ENCODE results near the gene NHS. TPM values are rescaled to one million over a fixed set of nuclear protein-coding genes. Genes with fewer than 3 reads are reported as not detected.

NHS gene
- total RNA-seq, 6 experiments from 2014 or later, result 2.8 to 6.1 (median 4.9) TPM

DNA sequence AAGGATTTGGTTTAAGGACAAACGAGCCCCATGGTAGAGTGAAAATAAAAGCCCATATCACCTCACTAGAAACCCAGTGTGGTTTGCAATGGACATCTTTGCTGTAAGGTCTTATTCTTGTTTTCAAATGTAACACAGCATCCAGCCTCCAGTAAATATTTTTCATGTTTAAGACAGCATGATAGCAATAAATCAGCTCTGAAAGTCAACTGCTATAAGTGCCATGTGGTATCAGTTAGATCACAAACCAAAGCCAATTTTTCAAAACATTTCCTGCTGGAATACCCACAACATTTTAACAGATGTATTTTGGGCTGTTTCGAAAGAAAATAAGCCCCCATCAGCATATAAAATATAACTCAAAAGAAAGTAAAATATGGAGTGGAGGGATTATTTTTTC lies 338.3 kb downstream of the NHS start:
- TF ChIP-seq, protein P1, sequence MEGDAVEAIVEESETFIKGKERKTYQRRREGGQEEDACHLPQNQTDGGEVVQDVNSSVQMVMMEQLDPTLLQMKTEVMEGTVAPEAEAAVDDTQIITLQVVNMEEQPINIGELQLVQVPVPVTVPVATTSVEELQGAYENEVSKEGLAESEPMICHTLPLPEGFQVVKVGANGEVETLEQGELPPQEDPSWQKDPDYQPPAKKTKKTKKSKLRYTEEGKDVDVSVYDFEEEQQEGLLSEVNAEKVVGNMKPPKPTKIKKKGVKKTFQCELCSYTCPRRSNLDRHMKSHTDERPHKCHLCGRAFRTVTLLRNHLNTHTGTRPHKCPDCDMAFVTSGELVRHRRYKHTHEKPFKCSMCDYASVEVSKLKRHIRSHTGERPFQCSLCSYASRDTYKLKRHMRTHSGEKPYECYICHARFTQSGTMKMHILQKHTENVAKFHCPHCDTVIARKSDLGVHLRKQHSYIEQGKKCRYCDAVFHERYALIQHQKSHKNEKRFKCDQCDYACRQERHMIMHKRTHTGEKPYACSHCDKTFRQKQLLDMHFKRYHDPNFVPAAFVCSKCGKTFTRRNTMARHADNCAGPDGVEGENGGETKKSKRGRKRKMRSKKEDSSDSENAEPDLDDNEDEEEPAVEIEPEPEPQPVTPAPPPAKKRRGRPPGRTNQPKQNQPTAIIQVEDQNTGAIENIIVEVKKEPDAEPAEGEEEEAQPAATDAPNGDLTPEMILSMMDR (IDR thresholded peaks at IDR 0.05), result no peak
- H3K27ac Mint-ChIP-seq, result no peak overlapping the region
- H3K27me3 Mint-ChIP-seq (ENCODE audit: insufficient read depth), result no peaks in the 10 kb centered on the region
- no peaks in the 10 kb centered on the region for H3K4me1 Mint-ChIP-seq (ENCODE audit: low read depth)
- DNase-seq, result no peak
- no peak overlapping the region for H3K4me3 Mint-ChIP-seq
- no peaks in the 10 kb centered on the region for H3K36me3 Mint-ChIP-seq (ENCODE audit: low read depth)
- H3K9me3 Mint-ChIP-seq, result no peaks in the 10 kb centered on the region

DNA sequence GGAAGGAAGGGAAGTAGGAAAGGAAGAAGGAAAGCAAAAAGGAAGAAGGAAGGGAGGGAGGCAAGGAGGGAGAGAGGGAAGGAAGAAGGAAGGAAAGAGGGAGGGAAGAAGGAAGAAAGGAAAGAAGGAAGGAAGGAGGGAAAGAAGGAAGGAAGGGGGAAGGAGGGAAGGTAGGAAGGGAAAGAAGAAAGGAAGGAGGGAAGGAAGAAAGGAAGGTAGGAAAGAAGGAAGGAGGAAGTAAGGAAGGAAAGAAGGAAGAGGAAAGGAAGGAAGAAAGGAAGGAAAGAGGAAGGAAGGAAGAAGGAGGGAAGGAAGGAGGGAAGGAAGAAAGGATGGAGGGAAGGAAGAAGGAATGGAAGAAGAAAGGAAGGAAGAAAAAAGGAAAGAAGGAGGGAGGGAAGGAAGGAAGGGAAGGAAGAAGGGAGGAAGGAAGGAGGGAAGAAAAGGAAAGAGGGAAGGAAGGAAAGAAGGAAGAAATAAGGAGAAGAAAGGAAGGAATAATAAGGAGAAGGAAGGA lies 343.7 kb downstream of the NHS start:
- Mint-ChIP-seq H3K4me1 (ENCODE audit: low read depth) (no peaks in the 10 kb centered on the region), H3K4me3 (no peak overlapping the region), H3K27ac (no peak overlapping the region), H3K27me3 (ENCODE audit: insufficient read depth) (no peaks in the 10 kb centered on the region; the same call in 1 of the 2 replicates), H3K9me3 (no peaks in the 10 kb centered on the region), H3K36me3 (ENCODE audit: low read depth) (no peaks in the 10 kb centered on the region)
- TF ChIP-seq, protein P1 (IDR thresholded peaks at IDR 0.05), result no peak
- DNase-seq, result no peak

DNA sequence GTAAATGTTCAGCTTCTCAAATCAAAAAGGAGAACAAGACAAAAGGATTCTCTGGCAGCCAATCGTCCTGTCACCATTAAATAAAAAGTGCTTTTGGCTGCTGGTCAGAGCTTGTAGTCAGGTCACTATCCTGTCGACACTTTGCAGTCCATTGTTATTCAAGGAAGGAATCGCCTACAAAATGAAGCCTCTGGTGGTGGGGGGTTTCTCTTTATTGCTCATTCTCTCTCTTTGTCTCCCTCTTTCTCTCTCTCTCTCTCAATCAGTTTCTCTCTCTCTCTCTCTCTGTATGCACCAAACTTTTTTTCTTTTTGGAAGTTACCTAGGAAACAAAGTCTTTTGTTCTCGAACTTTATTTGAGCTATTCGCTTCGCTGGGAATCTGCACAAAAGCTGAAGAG lies 344.7 kb downstream of the NHS start:
- H3K27ac Mint-ChIP-seq, result no peak overlapping the region
- H3K9me3 Mint-ChIP-seq, result no peaks in the 10 kb centered on the region
- no peaks in the 10 kb centered on the region for H3K4me1 Mint-ChIP-seq (ENCODE audit: low read depth)
- no peaks in the 10 kb centered on the region; the same call in 1 of the 2 replicates for H3K27me3 Mint-ChIP-seq (ENCODE audit: insufficient read depth)
- H3K36me3 Mint-ChIP-seq (ENCODE audit: low read depth), result no peaks in the 10 kb centered on the region
- no peak for DNase-seq
- H3K4me3 Mint-ChIP-seq, result no peak overlapping the region
- TF ChIP-seq, protein P1 (IDR thresholded peaks at IDR 0.05), result no peak

DNA sequence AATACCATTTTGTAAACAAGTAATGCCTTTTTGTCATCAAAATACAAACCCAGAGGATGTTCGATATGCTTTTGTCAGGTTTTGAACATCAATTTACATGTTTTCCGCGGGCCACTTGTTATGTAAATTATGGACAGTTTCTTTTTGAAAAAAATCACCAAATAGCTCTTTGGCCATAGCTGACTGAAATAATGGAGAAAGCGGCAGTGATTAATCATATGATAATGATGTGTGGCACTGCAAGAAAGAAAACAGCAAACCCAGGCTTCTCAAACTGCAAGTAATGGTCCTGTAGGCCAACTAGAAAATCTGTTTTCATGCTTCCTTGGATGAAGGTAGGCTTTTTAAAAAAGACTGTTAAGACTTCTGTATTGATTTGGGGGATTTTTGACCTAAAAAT lies 346.7 kb downstream of the NHS start:
- no peaks in the 10 kb centered on the region for H3K36me3 Mint-ChIP-seq (ENCODE audit: low read depth)
- H3K4me1 Mint-ChIP-seq (ENCODE audit: low read depth), result 0 out of 2 replicates have a peak, but pooled peaks cover 5% of the 10 kb centered on the region
- no peak overlapping the region for H3K4me3 Mint-ChIP-seq
- no peaks in the 10 kb centered on the region; the same call in 1 of the 2 replicates for H3K27me3 Mint-ChIP-seq (ENCODE audit: insufficient read depth)
- TF ChIP-seq, protein P1 (IDR thresholded peaks at IDR 0.05), result no peak
- H3K27ac Mint-ChIP-seq, result no peak overlapping the region
- H3K9me3 Mint-ChIP-seq, result no peaks in the 10 kb centered on the region
- DNase-seq, result no peak

DNA sequence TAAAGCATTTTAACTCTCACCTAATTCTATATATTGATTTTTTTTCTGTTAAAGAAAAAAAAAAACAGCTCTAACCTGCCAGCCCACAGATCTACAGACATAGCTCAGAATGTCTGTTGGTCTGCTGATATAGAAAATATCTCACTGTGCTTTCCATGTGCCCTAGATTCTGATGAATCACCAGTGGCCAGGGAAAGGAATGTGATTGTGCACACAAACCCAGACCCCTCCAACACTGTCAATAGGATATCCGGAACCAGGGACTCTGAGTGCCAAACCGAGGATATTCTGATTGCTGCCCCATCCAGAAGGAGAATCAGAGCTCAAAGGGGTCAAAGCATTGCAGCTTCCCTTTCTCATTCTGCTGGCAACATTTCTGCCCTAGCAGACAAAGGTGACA lies 350.2 kb downstream of the NHS start:
- DNase-seq, result no peak
- Mint-ChIP-seq H3K27ac (no peak overlapping the region), H3K27me3 (ENCODE audit: insufficient read depth) (no peaks in the 10 kb centered on the region; the same call in 1 of the 2 replicates), H3K9me3 (no peaks in the 10 kb centered on the region), H3K36me3 (ENCODE audit: low read depth) (peaks cover 5% of the 10 kb centered on the region; the same call in 1 of the 2 replicates), H3K4me3 (no peak overlapping the region), H3K4me1 (ENCODE audit: low read depth) (0 out of 2 replicates have a peak, but pooled peaks cover 5% of the 10 kb centered on the region)
- TF ChIP-seq, protein P1 (IDR thresholded peaks at IDR 0.05), result no peak

All from HFFc6 (cell line).